Hepatocyte (in vitro differentiated cells): ENCODE results near the gene FHOD3.

Experiments used
- EZH2 ChIP-seq: fragments of 200-600 bp; sonication (generic); IDR thresholded peaks from 2 replicates; pipeline ENCODE4 v1.6.1; 2016; ENCODE audit warnings: antibody characterized with exemption, mild to moderate bottlenecking, borderline replicate concordance
- TF ChIP-seq, protein P1 (sequence below): fragments of 200-600 bp; sonication (generic); IDR thresholded peaks from 2 replicates; pipeline ENCODE4 v1.5.1; 2016; ENCODE audit warnings: antibody characterized with exemption, mild to moderate bottlenecking; ENCODE audit not compliant: poor library complexity

- TF ChIP-seq, protein P1, sequence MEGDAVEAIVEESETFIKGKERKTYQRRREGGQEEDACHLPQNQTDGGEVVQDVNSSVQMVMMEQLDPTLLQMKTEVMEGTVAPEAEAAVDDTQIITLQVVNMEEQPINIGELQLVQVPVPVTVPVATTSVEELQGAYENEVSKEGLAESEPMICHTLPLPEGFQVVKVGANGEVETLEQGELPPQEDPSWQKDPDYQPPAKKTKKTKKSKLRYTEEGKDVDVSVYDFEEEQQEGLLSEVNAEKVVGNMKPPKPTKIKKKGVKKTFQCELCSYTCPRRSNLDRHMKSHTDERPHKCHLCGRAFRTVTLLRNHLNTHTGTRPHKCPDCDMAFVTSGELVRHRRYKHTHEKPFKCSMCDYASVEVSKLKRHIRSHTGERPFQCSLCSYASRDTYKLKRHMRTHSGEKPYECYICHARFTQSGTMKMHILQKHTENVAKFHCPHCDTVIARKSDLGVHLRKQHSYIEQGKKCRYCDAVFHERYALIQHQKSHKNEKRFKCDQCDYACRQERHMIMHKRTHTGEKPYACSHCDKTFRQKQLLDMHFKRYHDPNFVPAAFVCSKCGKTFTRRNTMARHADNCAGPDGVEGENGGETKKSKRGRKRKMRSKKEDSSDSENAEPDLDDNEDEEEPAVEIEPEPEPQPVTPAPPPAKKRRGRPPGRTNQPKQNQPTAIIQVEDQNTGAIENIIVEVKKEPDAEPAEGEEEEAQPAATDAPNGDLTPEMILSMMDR, result no peak
- TF ChIP-seq EZH2, result no peak
Observed at GRCh38 chr18:36352384-36352783, 54.9 kb downstream of the FHOD3 start.
